SK-N-SH treated with all-trans-retinoic acid at 6 μM for 48 hours (cell line): ENCODE results near the gene LRBA.

ENCODE experiments used
- ATAC-seq: fragments of 200-7000 bp; cut with Tn5 transposase; 3 replicates; pipeline ENCODE4 v1.9.1; 2020; ENCODE audit warnings: mild to moderate bottlenecking, moderate library complexity
- ARNTL ChIP-seq: fragments of 450-650 bp; formaldehyde crosslinking; IDR thresholded peaks from 2 replicates; pipeline ENCODE4 v1.5.0; 2020; ENCODE audit warnings: low read depth, mild to moderate bottlenecking, moderate library complexity, borderline replicate concordance
- CREB5 ChIP-seq: fragments of 250-450 bp; sonication (Bioruptor Pico); IDR thresholded peaks from 2 replicates; pipeline ENCODE4 v1.5.1; 2020; ENCODE audit warnings: low read depth, mild to moderate bottlenecking, moderate library complexity
- CSDC2 ChIP-seq: fragments of 250-450 bp; sonication (Bioruptor Pico); IDR thresholded peaks from 2 replicates; pipeline ENCODE4 v1.5.0; 2020; ENCODE audit warnings: mild to moderate bottlenecking, moderate library complexity
- CSRNP3 ChIP-seq: fragments of 250-450 bp; sonication (Bioruptor Pico); IDR thresholded peaks from 2 replicates; pipeline ENCODE4 v1.5.1; 2021; ENCODE audit warnings: mild to moderate bottlenecking, moderate library complexity
- ESRRG ChIP-seq: fragments of 250-450 bp; sonication (Bioruptor Pico); IDR thresholded peaks from 2 replicates; pipeline ENCODE4 v1.6.1; 2021; ENCODE audit warnings: mild to moderate bottlenecking
- GLIS3 ChIP-seq: fragments of 250-450 bp; sonication (Bioruptor Pico); IDR thresholded peaks from 2 replicates; pipeline ENCODE4 v1.5.0; 2020; ENCODE audit warnings: mild to moderate bottlenecking, moderate library complexity
- ISL1 ChIP-seq: fragments of 250-450 bp; sonication (Bioruptor Pico); IDR thresholded peaks from 2 replicates; pipeline ENCODE4 v2.1.2; 2022; ENCODE audit warnings: mild to moderate bottlenecking, moderate library complexity
- OSR1 ChIP-seq: fragments of 250-450 bp; sonication (Bioruptor Pico); IDR thresholded peaks from 2 replicates; pipeline ENCODE4 v1.8.0; 2022; ENCODE audit warnings: moderate library complexity, mild to moderate bottlenecking, inconsistent platforms
- PATZ1 ChIP-seq: fragments of 250-450 bp; sonication (Bioruptor Pico); IDR thresholded peaks from 2 replicates; pipeline ENCODE4 v1.8.0; 2020; ENCODE audit warnings: mild to moderate bottlenecking, moderate library complexity, borderline replicate concordance
- POU6F1 ChIP-seq: fragments of 250-450 bp; sonication (Bioruptor Pico); IDR thresholded peaks from 2 replicates; pipeline ENCODE4 v1.8.0; 2021; ENCODE audit warnings: low read depth, mild to moderate bottlenecking, moderate library complexity, borderline replicate concordance
- PPARA ChIP-seq: fragments of 250-450 bp; sonication (Bioruptor Pico); IDR thresholded peaks from 2 replicates; pipeline ENCODE4 v1.5.0; 2020; ENCODE audit warnings: mild to moderate bottlenecking, borderline replicate concordance
- RARB ChIP-seq: fragments of 250-450 bp; sonication (Bioruptor Pico); IDR thresholded peaks from 2 replicates; pipeline ENCODE4 v1.8.0; 2021; ENCODE audit warnings: mild to moderate bottlenecking, moderate library complexity
- SNAI2 ChIP-seq: fragments of 250-450 bp; sonication (Bioruptor Pico); IDR thresholded peaks from 2 replicates; pipeline ENCODE4 v1.5.0; 2020; ENCODE audit warnings: mild to moderate bottlenecking, moderate library complexity
- TCF4 ChIP-seq: fragments of 250-450 bp; sonication (Bioruptor Pico); IDR thresholded peaks from 2 replicates; pipeline ENCODE4 v1.8.0; 2021; ENCODE audit warnings: mild to moderate bottlenecking, moderate library complexity, borderline replicate concordance
- TOX ChIP-seq: fragments of 250-450 bp; sonication (Bioruptor Pico); IDR thresholded peaks from 2 replicates; pipeline ENCODE4 v1.8.0; 2021; ENCODE audit warnings: mild to moderate bottlenecking, moderate library complexity, borderline replicate concordance
- TSHZ2 ChIP-seq: fragments of 250-450 bp; sonication (Bioruptor Pico); IDR thresholded peaks from 2 replicates; pipeline ENCODE4 v1.5.0; 2020; ENCODE audit warnings: mild to moderate bottlenecking, moderate library complexity
- ZC3H10 ChIP-seq: fragments of 250-450 bp; sonication (Bioruptor Pico); IDR thresholded peaks from 2 replicates; pipeline ENCODE4 v1.5.1; 2021; ENCODE audit warnings: mild to moderate bottlenecking, moderate library complexity
- ZFP3 ChIP-seq: fragments of 250-450 bp; sonication (Bioruptor Pico); IDR thresholded peaks from 2 replicates; pipeline ENCODE4 v1.5.0; 2020; ENCODE audit warnings: mild to moderate bottlenecking, moderate library complexity
- ZFP30 ChIP-seq: fragments of 450-650 bp; formaldehyde crosslinking; IDR thresholded peaks from 2 replicates; pipeline ENCODE4 v1.5.0; 2022; ENCODE audit warnings: mild to moderate bottlenecking, moderate library complexity
- ZNF565 ChIP-seq: fragments of 450-650 bp; formaldehyde crosslinking; conservative IDR thresholded peaks from 2 replicates; pipeline ENCODE4 v1.5.0; 2020; ENCODE audit warnings: low read depth, mild to moderate bottlenecking, moderate library complexity
- ZNF70 ChIP-seq: fragments of 450-650 bp; formaldehyde crosslinking; IDR thresholded peaks from 2 replicates; pipeline ENCODE4 v1.5.0; 2020; ENCODE audit warnings: mild to moderate bottlenecking, moderate library complexity
- ZNF8 ChIP-seq: fragments of 450-650 bp; formaldehyde crosslinking; IDR thresholded peaks from 2 replicates; pipeline ENCODE4 v1.5.0; 2020; ENCODE audit warnings: mild to moderate bottlenecking, moderate library complexity

The LRBA gene

GRCh38 chr4:150501983-150502382 lies 513.1 kb downstream of the LRBA start (continued):
- TF ChIP-seq CSRNP3 (no peak), ZNF8 (CRISPR knock-in tag) (no peak), GLIS3 (CRISPR knock-in tag) (no peak), POU6F1 (no peak), ZNF70 (no peak)

- TF ChIP-seq RARB (CRISPR knock-in tag), result no peak
- TF ChIP-seq TCF4 (CRISPR knock-in tag), result no peak
- no peak for TF ChIP-seq ZC3H10 (CRISPR knock-in tag)
- no peak for TF ChIP-seq TSHZ2 (CRISPR knock-in tag)
- TF ChIP-seq OSR1 (CRISPR knock-in tag), result no peak
- TF ChIP-seq ZFP30, result no peak
- TF ChIP-seq ARNTL, result no peak
- no peak for TF ChIP-seq SNAI2 (CRISPR knock-in tag)
- TF ChIP-seq POU6F1, result no peak
- no peak for TF ChIP-seq PPARA (CRISPR knock-in tag)
- no peak for TF ChIP-seq ESRRG (CRISPR knock-in tag)
- no peak for TF ChIP-seq ZNF8 (CRISPR knock-in tag)
- no peak for TF ChIP-seq ZNF565
- no peak for TF ChIP-seq TOX (CRISPR knock-in tag)
- TF ChIP-seq PATZ1 (CRISPR knock-in tag), result no peak
- TF ChIP-seq ISL1 (CRISPR knock-in tag), result no peak
- TF ChIP-seq, all 23 proteins: peak for 0
- ATAC-seq, result no peak
Measured at GRCh38 chr4:150501009-150501727, 513.9 kb downstream of the LRBA start.

- ATAC-seq, result no peak
- TF ChIP-seq RARB (CRISPR knock-in tag) (no peak), ESRRG (CRISPR knock-in tag) (no peak), PPARA (CRISPR knock-in tag) (no peak), ZFP3 (CRISPR knock-in tag) (no peak), ZFP30 (no peak), ISL1 (CRISPR knock-in tag) (no peak), TSHZ2 (CRISPR knock-in tag) (no peak), ZNF70 (no peak), ZNF8 (CRISPR knock-in tag) (no peak), OSR1 (CRISPR knock-in tag) (no peak), TOX (CRISPR knock-in tag) (no peak), CSDC2 (CRISPR knock-in tag) (no peak), CREB5 (no peak), CSRNP3 (no peak), GLIS3 (CRISPR knock-in tag) (no peak), ARNTL (no peak)
Measured at GRCh38 chr4:150497612-150498011, 517.5 kb downstream of the LRBA start.
